Muscle of leg (tissue), 11 donors: Measurements from ENCODE around the gene RPS19BP1. TPM values are rescaled to one million over a fixed set of nuclear protein-coding genes. Genes with fewer than 3 reads are reported as not detected.
"Not testable (repeated sequence)": the region's sequence is repeated elsewhere in the genome, so short reads cannot be mapped to it uniquely, and the experiment has no call there.

Experiments
- DNase-seq: peaks from one replicate; pipeline ENCODE4 v3.0.0; 2013
- H3K27ac ChIP-seq: one replicate; pipeline ENCODE4 v1.5.1; 2013; ENCODE audit warnings: mild to moderate bottlenecking, low read length, control low read depth
- H3K27me3 ChIP-seq: one replicate; pipeline ENCODE4 v1.6.1; 2013; ENCODE audit warnings: low read length; ENCODE audit not compliant: control insufficient read depth, insufficient read depth
- H3K36me3 ChIP-seq: one replicate; pipeline ENCODE4 v1.6.1; 2013; ENCODE audit warnings: low read length; ENCODE audit not compliant: control insufficient read depth, insufficient read depth
- H3K4me1 ChIP-seq: one replicate; pipeline ENCODE4 v1.6.1; 2013; ENCODE audit warnings: low read length; ENCODE audit not compliant: control insufficient read depth, insufficient read depth
- H3K4me3 ChIP-seq: one replicate; pipeline ENCODE4 v1.5.1; 2013; ENCODE audit warnings: low read length, control low read depth
- H3K9me3 ChIP-seq: replicated peaks from 2 replicates; pipeline ENCODE4 v1.6.1; 2013; ENCODE audit warnings: low read depth, low read length; ENCODE audit not compliant: control insufficient read depth
- WGBS: methylation state at CpG from one replicate; pipeline ENCODE4 v1.1.5; 2013; ENCODE audit warnings: missing lambda C conversion rate; ENCODE audit not compliant: insufficient coverage; 5-methylcytosine and 5-hydroxymethylcytosine counted together
- polyA plus RNA-seq, 8 donors: library from polyadenylated mRNA; unstranded; fragments of 120-200 nt; gene quantifications; one replicate each; pipeline versions ENCODE4 v1.2.1 to v1.2.3, GENCODE V29; 2013; ENCODE audit warnings: inconsistent platforms in 1 of 8, low replicate concordance in 1 of 8; ENCODE audit not compliant: insufficient read length in 8 of 8, insufficient read depth in 1 of 8
- total RNA-seq: library from RNA; stranded (reverse); fragments of 120-200 nt; gene quantifications from one replicate; pipeline ENCODE4 v1.2.4, GENCODE V29; 2013

Gene RPS19BP1
- total and polyA plus RNA-seq, 9 donors: 43.2 to 66.6 (median 52.9) TPM

DNA sequence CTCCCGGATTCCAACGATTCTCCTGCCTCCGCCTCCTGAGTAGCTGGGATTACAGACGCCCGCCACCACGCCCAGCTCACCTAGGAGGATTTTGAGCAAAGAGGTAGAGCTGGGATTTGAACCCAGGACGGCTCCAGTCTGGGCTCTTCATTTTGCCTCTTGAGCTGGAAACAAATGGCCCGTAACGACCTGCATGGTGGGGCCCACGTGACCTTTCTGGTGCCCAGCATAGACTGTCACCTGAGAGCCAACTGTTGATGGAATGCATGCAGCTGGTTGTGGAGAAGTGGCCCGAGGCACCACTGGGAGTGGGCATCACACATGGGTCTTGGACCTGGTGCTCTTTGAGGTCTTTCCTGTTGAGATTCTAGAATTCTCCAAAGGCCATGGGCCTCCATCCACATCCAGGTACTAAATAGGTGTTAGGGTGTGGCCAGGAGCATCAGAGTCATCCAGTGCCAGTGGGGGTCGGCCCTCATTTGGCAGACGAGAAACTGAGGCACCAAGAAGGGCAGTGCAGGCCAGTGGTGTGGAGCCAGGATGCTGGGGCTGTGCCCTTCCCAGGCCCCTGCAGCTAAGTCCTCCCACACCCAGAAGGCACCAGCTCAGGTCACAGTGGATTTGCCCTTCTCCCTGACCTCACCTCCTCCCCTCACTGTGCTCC lies 8.3 kb downstream of the RPS19BP1 start:
- DNase-seq: peak; percentile 40
- peak overlapping the region; percentile 100 for H3K4me3 ChIP-seq
- H3K27me3 ChIP-seq: peaks cover 3% of the 10 kb centered on the region
- WGBS: 49% methylated on average over 5 of the region's 13 CpGs
- no peaks in the 10 kb centered on the region for H3K9me3 ChIP-seq
- peaks cover 63% of the 10 kb centered on the region for H3K36me3 ChIP-seq
- peak overlapping the region; percentile 65 for H3K27ac ChIP-seq
- peaks cover 67% of the 10 kb centered on the region for H3K4me1 ChIP-seq

- peaks cover 62% of the 10 kb centered on the region for H3K4me1 ChIP-seq
- 17% methylated on average over 10 of the region's 14 CpGs for WGBS
Measured at GRCh38 chr22:39522567-39523300, 9.8 kb downstream of the RPS19BP1 start.

DNA sequence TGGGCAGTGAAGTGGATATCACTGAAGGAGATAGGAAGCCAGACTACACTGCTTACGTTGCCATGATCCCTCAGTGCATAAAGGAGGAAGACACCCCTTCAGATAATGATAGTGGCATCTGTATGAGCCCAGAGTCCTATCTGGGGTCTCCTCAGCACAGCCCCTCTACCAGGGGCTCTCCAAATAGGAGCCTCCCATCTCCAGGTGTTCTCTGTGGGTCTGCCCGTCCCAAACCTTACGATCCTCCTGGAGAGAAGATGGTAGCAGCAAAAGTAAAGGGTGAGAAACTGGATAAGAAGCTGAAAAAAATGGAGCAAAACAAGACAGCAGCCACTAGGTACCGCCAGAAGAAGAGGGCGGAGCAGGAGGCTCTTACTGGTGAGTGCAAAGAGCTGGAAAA lies 10.5 kb downstream of the RPS19BP1 start:
- Histone ChIP-seq H3K36me3 (peaks cover 54% of the 10 kb centered on the region), H3K4me1 (peaks cover 58% of the 10 kb centered on the region), H3K27ac (peak overlapping the region; percentile 100)

More at GRCh38 chr22:39522567-39523300, 9.8 kb downstream of the RPS19BP1 start:
- peak; percentile 86 for DNase-seq
- Histone ChIP-seq H3K36me3 (peaks cover 51% of the 10 kb centered on the region), H3K27ac (peak overlapping the region; percentile 100), H3K4me3 (peak overlapping the region; percentile 100), H3K27me3 (peaks cover 3% of the 10 kb centered on the region), H3K9me3 (no peaks in the 10 kb centered on the region)

DNA sequence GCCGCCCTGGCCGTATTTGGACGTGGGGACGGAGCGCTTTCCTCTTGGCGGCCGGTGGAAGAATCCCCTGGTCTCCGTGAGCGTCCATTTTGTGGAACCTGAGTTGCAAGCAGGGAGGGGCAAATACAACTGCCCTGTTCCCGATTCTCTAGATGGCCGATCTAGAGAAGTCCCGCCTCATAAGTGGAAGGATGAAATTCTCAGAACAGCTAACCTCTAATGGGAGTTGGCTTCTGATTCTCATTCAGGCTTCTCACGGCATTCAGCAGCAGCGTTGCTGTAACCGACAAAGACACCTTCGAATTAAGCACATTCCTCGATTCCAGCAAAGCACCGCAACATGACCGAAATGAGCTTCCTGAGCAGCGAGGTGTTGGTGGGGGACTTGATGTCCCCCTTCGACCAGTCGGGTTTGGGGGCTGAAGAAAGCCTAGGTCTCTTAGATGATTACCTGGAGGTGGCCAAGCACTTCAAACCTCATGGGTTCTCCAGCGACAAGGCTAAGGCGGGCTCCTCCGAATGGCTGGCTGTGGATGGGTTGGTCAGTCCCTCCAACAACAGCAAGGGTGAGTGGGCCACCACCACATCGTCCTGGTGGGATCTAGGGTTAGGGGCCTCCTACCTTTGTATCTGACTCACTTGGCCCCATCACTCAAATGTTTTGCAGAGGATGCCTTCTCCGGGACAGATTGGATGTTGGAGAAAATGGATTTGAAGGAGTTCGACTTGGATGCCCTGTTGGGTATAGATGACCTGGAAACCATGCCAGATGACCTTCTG lies 11.3 kb downstream of the RPS19BP1 start:
- H3K4me3 ChIP-seq: peak overlapping the region; percentile 100

More for the DNA sequence above, 10.5 kb downstream of the RPS19BP1 start:
- not testable (repeated sequence) for H3K9me3 ChIP-seq, H3K27me3 ChIP-seq, DNase-seq
- H3K4me3 ChIP-seq: peak overlapping the region; percentile 100
- no CpG with 5 or more reads among the region's 5 CpGs for WGBS

DNA sequence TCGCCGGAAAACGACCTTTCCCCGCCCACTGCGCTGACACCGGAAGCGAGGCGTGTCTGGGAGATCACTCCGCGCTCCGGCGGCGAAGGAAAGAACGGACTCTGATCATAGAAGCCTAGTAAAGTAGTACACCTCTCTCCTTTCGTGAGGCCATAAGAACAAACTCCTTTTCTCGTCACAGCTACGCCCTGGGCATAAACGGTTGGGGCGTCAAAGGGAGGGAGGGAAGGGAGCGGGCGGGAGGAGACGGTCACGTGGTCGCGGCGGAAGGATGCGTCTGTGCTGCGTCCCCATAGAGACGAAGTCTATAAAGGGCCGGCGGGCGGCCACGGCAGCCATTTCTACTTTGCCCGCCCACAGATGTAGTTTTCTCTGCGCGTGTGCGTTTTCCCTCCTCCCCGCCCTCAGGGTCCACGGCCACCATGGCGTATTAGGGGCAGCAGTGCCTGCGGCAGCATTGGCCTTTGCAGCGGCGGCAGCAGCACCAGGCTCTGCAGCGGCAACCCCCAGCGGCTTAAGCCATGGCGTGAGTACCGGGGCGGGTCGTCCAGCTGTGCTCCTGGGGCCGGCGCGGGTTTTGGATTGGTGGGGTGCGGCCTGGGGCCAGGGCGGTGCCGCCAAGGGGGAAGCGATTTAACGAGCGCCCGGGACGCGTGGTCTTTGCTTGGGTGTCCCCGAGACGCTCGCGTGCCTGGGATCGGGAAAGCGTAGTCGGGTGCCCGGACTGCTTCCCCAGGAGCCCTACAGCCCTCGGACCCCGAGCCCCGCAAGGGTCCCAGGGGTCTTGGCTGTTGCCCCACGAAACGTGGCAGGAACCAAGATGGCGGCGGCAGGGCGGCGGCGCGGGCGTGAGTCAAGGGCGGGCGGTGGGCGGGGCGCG lies 12.1 kb downstream of the RPS19BP1 start, which contains the start of gene ATF4:
Gene ATF4, plus strand, starts transcription at position 337 of the 880 bp plus-strand sequence. CDS start 884 bp downstream, outside the sequence.
- peaks cover 51% of the 10 kb centered on the region for H3K4me1 ChIP-seq

More for the DNA sequence above, 11.3 kb downstream of the RPS19BP1 start:
- not testable (repeated sequence) for H3K27me3 ChIP-seq, DNase-seq, H3K9me3 ChIP-seq
- peak overlapping the region; percentile 100 for H3K27ac ChIP-seq
- peaks cover 55% of the 10 kb centered on the region for H3K4me1 ChIP-seq
- WGBS: 4% methylated on average over 16 of the region's 28 CpGs
- H3K36me3 ChIP-seq: peaks cover 58% of the 10 kb centered on the region

GRCh38 chr22:39519681-39520225 lies 12.8 kb downstream of the RPS19BP1 start:
- Histone ChIP-seq H3K4me3 (peak overlapping the region; percentile 100), H3K36me3 (peaks cover 63% of the 10 kb centered on the region), H3K27ac (peak overlapping the region; percentile 100), H3K27me3 (peaks cover 3% of the 10 kb centered on the region), H3K9me3 (no peaks in the 10 kb centered on the region), H3K4me1 (peaks cover 44% of the 10 kb centered on the region)
- DNase-seq: peak; percentile 100
- WGBS: 0% methylated on average over 47 of the region's 47 CpGs

More for the DNA sequence above, 12.1 kb downstream of the RPS19BP1 start, which contains the start of gene ATF4:
- peak within 1 kb of the TSS; percentile 100 for H3K4me3 ChIP-seq
- H3K9me3 ChIP-seq: no peaks in the 10 kb centered on the region
- WGBS: under 1% methylated on average over 80 of the region's 86 CpGs
- peak; percentile 91 for DNase-seq
- H3K27me3 ChIP-seq: peaks cover 3% of the 10 kb centered on the region
- peak within 1 kb of the TSS; percentile 100 for H3K27ac ChIP-seq
- peaks cover 63% of the 10 kb centered on the region for H3K36me3 ChIP-seq

DNA sequence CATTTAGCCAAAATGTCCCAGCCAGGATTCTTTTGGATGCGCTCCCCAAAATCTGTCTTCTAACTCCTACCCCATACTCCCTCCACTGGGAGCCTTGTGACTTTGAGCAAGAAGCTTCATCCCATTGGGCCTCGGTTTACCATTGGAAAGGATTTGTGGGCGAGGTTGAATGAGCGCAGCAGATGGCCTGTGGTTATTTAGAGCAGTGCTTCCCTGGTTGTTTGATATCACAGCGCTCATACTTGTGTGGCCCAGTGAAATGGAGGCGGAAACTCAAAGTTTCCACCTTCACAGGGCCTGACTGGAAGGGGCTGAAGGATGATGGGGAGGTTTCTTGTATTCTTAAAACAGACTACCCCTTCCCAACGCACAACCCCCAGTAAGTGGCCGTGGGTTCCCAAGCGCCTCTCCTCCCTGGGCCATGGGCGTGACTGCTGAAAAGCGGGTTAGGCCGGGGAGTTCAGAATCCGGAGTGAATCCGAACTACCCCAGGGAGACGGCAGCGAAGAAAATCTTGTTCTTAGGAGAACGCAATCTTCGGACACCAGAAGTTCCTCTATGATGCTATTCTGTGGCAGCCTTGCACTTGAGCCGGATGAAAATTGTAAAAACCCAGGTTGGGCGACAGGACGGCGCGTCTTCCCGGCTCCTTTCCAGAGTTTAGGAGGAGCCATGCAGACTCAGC lies 13.4 kb downstream of the RPS19BP1 start:
- Histone ChIP-seq H3K4me1 (peaks cover 38% of the 10 kb centered on the region), H3K27me3 (peaks cover 3% of the 10 kb centered on the region), H3K9me3 (no peaks in the 10 kb centered on the region), H3K36me3 (peaks cover 63% of the 10 kb centered on the region), H3K4me3 (peak overlapping the region; percentile 100), H3K27ac (peak overlapping the region; percentile 100)
- 4% methylated on average over 14 of the region's 24 CpGs for WGBS
- peak; percentile 45 for DNase-seq

DNA sequence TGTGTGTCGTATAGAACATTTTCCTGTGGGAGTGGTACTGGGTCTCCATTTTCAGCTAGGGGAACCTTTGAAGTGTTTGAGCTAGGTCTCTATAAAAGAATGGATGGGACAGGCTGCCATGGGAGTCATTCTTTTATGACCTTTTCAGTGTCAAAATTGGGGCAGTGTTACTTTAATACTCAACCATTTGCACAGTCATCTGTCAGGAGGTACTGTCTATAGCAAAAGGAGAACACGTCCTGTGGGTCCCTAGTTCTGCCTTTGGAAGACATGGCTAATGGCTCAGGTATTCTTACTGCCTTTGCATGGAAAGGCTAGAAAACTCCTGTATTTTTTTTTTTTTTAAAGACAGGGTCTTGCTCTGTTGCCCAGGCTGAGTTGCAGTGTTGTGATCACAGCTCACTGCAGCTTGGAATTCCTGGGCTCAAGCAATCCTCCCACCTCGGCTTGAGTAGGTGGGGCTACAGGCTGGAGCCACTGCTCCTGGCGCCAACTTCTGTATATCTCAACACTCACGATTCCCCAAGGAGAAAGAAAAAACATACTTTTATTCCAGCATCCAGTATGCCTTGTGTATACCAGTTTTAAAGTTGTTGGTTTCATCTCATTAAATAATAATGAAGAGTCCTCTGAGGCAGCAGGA lies 14.3 kb downstream of the RPS19BP1 start:
- 60% methylated on average over 1 of the region's 5 CpGs for WGBS
- Histone ChIP-seq H3K36me3 (peaks cover 65% of the 10 kb centered on the region), H3K4me3 (no peak overlapping the region)

More for the DNA sequence above, 14.3 kb downstream of the RPS19BP1 start:
- no peaks in the 10 kb centered on the region for H3K9me3 ChIP-seq
- peak overlapping the region; percentile 100 for H3K27ac ChIP-seq
- H3K27me3 ChIP-seq: peaks cover 3% of the 10 kb centered on the region
- peaks cover 34% of the 10 kb centered on the region for H3K4me1 ChIP-seq
- no peak for DNase-seq
